PC-3 (cell line): ENCODE data around the gene ANKLE1.

Experiments used
- EZH2 ChIP-seq: fragments of 300-600 bp; sonication (generic); IDR thresholded peaks from one replicate; pipeline ENCODE4 v1.6.1; 2017; ENCODE audit warnings: antibody characterized with exemption, mild to moderate bottlenecking, low read length; ENCODE audit not compliant: unreplicated experiment
- TF ChIP-seq, protein P1 (sequence below): fragments of 300-600 bp; sonication (generic); conservative IDR thresholded peaks from 2 replicates; pipeline ENCODE4 v1.5.1; 2017; ENCODE audit warnings: antibody characterized with exemption, low read depth, mild to moderate bottlenecking, low read length

DNA sequence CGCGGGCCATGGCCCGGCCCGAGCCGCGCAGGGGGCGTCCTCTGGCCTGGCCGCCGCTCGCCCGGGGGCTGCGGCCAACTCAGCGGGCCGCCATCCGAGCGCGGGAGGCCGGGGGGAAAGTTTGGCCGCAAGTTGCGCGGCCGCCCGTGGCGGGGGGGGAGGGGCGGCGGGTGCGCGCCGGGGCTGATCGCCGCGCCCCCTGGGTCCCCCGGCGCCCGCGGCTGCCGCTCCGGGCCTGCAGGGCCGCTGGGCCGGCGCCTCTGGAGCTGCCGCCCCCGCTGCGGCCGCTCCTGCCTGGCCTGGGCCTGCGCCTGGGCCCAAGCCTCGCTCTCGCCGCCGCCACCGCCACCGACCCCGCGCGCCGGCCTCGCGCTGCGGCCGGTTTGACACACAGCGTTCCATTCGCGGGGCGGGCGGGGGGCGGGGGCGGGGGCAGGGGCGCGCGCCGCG lies 36.1 kb upstream of the ANKLE1 start, which contains the start of gene NR2F6:
- TF ChIP-seq, protein P1, sequence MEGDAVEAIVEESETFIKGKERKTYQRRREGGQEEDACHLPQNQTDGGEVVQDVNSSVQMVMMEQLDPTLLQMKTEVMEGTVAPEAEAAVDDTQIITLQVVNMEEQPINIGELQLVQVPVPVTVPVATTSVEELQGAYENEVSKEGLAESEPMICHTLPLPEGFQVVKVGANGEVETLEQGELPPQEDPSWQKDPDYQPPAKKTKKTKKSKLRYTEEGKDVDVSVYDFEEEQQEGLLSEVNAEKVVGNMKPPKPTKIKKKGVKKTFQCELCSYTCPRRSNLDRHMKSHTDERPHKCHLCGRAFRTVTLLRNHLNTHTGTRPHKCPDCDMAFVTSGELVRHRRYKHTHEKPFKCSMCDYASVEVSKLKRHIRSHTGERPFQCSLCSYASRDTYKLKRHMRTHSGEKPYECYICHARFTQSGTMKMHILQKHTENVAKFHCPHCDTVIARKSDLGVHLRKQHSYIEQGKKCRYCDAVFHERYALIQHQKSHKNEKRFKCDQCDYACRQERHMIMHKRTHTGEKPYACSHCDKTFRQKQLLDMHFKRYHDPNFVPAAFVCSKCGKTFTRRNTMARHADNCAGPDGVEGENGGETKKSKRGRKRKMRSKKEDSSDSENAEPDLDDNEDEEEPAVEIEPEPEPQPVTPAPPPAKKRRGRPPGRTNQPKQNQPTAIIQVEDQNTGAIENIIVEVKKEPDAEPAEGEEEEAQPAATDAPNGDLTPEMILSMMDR, result no peak
- TF ChIP-seq EZH2, result no peak
